EH (cell line): ENCODE results near the gene DMAC2.
"Not testable (repeated sequence)": the region's sequence is repeated elsewhere in the genome, so short reads cannot be mapped to it uniquely, and the experiment has no call there.

Experiments used
- DNase-seq: peaks from one replicate; pipeline ENCODE4 v3.0.0-alpha.2; 2015; ENCODE audit warnings: low read depth

DMAC2 gene

DNA sequence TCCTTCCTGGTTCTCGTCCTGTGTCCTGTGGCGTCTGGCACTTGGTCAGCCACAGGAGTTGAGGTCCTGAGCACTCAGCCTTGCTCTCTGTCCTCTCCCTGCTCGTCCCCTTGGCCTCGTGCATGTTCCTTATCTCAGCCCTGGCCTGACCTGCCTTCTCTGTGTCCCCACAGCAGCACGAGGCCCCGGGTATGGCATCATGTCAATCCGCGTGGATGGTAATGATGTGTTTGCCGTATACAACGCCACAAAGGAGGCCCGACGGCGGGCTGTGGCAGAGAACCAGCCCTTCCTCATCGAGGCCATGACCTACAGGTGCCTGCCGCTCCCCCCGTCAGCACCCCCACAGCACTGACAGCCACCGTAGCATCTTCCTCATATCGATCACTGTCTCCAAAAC, 17.3 kb downstream of the DMAC2 start:
- DNase-seq: no peak

DNA sequence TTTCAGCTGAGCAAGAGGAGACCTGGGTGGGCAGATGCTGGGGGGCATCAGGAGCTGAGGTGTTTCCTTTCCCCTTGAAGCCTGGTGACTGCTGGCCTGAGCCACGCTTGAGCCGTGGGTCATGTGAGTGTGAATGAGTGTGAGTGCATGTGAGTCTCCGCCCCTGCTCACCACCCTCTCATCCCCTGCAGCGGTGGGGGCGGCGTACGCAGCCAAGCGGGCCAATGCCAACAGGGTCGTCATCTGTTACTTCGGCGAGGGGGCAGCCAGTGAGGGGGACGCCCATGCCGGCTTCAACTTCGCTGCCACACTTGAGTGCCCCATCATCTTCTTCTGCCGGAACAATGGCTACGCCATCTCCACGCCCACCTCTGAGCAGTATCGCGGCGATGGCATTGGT, 17.7 kb downstream of the DMAC2 start:
- no peak for DNase-seq

DNA sequence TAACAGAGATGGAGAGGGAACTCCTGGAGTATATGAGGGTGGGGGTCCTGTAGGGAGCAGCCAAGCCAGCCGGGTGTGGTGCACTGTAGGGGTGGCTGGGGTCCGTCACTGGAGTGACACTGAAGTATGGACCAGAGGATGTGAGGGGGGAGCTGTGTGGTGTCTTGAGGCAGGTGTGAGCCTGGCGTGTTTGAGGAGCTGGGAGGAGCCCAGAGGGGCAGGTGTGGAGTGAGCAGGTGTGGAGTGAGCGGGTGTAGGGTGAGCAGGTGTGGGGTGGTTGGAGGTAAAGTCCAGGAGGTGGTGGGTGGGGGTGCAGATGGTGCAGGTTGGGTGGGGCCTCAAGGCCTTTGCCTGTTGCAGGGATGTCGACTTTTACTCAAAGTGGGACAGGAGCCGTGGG, 18.4 kb downstream of the DMAC2 start:
- no peak for DNase-seq

DNA sequence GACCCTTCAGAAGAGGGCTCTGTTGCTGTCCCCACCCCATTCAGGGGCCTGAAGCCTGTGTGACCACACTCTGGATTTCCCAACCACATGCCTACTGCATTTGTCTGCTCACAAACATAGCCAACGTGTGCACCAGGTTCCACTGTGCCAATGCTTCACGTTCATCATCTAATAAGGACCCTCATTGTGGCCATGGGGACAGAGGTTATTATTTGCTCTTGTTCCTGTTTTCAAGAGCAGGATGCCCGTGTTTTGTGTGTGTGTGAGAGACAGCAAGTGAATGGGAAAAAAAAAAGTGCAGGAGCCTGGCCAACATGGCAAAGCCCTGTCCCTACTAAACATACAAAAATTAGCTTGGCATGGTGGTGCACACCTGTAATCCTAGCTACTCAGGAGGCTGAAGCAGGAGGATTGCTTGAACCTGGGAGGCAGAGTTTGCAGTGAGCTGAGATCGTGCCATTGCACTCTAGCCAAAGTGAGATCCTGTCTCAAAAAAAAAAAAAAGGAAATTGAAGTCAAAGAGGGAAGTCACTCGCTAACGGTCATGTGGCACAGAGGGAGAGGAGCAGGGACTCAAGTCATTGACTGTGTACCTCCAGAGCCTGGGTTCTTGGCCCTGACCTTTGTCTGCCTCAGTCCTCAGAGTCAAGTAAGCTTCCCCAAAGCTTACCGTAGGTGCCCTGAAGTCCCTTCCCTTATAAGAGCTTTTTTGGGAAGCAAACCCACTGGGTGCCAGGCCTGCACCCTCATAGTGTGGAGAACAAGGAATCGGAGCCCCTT, 19.4 kb downstream of the DMAC2 start:
- no peak for DNase-seq

DNA sequence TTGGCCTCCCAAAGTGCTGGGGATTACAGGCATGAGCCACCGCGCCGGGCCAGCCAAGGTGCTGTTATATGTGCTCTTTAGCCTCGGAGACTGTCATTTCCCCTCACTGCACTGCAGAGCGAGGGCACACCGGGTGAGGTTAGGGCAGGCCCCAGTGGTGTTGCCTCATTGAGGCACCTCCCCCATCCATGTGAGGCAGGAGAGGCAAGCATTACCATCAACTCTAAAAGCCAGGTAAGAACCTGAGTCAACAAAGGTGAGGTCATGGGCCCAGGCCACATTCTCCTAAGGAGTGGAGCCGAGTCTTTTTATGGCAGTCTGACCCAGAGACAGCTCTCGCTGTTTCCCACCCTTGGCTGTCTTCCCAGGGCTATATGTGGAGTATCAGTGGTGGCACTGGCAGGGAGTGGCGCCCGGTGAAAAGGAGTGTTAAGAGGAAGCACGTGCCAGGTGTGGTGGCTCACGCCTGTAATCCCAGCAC, 23.5 kb downstream of the DMAC2 start:
- DNase-seq: no peak

DNA sequence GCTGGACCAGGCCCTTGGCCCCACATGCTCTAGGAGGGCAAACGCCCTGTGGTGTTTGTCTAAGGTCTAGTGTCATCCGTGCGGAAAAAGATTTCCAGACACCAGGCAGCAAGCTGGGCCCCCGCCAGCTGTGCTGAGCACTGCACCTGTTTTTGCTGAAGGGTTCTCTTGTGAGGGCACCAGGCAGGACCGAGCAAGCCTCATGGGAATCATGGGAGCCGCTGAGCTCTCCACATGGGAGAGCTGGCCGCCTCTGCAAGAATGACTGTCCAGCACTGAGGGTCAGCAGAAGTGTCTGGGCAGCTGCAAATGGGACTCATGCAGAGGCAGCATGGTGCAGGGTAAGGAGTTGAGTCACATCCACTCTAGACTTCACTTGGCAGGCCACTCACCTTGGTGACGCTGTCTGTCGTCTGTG, 24.5 kb downstream of the DMAC2 start:
- DNase-seq: no peak

DNA sequence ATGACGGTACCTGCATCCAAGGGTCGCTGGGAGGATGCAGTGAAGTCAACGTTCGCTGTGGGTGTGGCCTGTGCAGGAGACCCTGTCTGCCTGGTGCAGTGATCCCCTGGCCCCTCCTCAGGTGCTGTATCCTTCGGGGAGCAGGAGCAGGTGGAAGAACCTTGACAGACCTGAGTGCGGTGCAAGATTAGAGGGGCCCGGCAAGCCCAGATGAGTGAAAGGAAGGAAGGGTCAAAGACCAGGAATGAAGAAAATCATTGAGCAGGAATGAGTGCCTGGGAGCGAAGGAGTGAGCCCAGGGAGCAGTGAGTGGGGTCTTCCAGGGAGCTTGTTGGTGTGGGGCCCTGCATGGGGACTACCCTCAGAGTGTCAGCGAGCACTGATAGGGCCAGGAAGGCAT, 25.3 kb downstream of the DMAC2 start:
- DNase-seq: no peak

DNA sequence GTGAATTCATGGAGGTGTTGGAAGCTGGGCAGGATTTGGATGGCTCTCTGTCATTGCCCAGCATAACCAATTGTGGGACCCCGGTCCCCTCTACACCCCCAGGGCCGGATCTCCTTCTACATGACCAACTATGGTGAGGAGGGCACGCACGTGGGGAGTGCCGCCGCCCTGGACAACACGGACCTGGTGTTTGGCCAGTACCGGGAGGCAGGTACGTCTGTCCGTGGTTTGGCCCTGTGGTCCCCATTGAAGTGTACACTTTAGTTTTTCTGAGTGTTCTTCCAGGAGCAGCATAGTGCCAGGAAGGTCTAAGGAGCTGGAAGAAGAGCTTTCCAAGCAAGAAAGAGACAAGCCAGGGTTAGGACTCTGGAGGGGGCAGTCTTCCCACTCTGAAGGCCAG, 25.8 kb downstream of the DMAC2 start:
- no peak for DNase-seq

DNA sequence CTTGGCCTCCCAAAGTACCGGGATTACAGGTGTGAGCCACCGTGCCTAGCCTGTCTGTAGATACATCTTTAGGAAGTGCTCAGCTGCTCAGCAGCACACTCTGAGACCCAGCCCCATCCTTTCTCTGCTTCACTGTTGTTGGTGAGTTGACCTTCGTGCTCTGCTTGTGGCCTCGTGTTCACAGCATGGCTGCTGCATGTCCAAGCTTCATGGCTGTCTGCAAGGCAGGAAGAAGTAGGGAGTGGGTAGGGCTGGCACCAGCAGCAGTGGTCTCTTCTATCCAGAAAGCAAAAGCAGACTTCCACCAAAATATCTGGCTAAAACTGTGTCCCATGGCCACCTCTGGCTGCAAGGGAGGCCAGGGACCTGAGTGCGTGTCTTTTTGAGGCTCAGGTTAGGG, 26.8 kb downstream of the DMAC2 start:
- no peak for DNase-seq

DNA sequence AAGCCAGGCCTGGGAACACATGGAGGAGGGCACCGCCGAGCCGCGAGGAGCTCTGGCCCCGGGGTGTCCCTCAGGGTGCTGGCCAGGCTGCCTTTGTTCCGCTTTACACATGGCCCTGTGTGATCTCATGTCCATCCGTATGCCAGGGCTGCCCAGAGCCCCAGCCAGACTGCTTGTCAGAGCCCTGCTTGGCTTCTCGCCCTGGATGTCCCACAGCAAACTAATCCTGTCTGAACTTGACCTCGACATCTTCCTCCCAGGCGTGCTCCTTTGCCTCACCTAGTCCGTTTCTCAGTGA, 27.8 kb downstream of the DMAC2 start:
- DNase-seq: no peak

DNA sequence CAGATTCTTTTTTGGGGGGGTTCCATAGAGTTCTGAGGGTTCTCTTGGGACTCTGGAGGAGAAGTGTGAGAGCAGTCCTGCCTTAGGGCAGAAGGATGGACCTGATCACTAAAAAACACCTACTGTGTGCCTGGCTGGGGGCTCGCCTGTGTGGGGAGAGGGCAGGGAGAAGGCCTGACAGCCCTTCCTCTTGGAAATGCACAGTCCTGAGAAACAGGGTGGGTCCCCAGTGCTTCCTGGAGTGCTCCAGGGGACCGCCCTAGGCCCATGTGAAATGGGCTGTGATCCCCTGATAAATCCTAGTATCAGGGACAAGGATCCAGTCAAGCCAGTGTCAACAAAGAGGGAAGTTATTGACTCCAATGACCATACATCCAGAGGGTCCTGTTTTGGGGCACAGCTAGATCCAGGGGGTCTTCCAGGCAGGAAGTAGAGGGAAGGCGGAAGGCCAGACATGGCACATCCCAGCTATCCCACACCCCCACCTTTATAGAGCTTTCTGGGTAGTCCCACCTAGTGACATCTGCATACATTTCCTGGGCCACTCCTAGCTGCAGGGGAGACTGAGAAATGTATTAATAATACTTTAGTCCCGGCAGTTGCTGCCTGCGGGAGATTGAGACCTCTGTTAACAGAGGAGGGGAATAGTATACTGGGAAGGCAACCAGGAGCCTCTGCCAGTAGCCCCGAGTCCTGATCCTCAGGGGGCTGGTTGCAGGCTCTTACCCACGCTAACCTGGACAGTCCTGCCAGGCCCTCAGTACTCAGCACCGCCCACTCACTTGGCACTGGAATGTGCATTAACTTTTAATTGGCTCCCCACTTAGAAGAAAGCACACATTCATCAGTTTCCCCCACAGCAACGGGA, 28.4 kb downstream of the DMAC2 start:
- DNase-seq: no peak

DNA sequence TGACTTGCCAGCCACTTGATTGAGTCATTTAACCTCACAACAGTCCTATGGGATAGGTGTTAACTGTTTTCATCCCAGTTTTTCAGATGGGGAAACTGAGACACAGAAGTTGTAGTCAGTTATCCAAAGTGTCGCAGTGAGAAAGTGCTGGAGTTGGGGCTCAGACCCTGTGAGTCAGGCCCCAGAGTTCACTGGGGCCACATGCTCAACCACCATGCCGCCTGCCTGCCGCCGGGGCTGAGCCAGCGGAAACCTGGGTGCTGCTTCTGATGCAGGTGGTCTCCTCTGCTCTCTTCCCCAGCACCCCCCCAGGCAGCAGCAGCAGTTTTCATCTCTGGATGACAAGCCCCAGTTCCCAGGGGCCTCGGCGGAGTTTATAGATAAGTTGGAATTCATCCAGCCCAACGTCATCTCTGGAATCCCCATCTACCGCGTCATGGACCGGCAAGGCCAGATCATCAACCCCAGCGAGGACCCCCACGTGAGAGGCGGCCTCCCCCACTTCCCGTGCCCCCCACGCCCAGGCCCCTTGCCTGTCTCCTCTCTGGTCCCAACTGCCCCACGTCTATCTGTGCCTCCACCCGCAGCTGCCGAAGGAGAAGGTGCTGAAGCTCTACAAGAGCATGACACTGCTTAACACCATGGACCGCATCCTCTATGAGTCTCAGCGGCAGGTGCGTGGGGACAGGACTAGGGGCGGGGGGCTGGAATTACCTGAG, 29.2 kb downstream of the DMAC2 start:
- DNase-seq: no peak

DNA sequence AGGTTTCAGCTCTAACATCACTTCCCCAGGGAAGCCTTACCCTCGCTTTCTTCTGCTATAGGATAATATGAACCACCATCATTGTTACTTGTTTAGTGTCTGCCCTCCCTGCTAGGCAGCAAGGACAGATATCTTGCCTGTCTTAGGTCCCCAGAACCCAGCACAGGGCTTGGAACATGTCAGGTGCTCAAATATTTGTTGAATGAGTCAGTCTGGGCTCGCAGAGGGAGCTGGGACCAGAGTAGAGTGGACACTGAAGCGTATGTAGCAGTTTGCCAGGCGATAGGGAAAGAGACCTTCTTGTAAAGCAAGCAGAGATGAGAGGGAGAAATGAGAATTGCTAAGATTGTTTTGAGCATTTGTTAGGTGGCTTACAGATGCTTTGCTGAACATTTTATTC, 30.4 kb downstream of the DMAC2 start:
- peak; percentile 48 for DNase-seq

DNA sequence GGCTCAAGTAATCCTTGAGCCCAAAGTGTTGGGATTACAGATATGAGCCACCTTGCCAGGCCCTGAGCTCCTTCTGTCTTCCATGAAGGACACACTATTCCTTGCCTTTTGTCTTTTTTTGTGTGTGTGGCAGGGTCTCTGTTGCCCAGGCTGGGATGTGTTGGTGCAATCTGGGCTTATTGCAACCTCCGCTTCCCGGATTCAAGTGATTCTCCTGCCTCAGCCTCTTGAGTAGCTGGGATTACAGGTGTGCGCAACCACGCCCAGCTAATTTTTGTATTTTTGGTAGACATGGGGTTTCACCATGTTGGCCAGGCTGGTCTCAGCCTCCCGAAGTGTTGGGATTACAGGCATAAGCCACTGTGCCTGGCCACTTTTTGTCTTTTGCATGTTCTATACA, 30.9 kb downstream of the DMAC2 start:
- not testable (repeated sequence) for DNase-seq

DNA sequence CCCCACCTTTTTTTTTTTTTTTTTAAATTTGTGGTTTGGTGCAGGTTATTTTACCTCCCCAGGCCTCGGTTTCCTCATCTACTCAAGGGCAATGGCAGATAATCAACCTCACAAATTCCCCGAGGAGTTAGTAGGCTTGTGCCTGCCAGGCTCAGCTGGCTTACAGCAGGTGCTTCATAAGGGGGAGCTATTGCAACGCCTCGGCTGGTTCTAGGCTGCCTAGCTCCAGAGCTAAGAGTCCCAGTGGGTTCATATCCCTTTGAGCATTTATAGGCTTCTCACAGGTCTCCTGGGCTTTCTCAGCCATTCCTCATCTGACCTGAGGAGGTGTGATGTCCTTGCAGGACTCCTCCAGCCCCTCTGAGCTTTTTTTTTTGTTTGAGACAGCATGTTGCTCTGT, 31.5 kb downstream of the DMAC2 start:
- no peak for DNase-seq

DNA sequence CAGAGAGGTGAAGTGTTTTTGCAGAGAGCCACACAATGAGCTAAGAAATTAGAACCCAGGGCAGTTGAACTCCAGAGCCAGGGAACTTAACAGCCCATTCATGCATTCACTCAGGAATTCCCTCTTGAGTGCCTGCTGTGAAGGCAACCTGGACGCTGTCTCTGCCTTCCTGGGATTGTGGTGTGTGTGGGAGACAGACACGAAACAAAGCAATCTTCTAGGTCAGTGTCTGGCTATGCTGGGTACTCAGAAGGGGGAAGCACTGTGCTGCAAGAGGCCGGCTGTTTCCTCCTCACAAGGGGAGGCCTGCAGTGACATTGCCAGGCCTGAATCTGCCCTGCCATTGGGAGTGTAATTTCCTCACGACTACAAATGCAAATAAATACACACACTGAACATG, 32.4 kb downstream of the DMAC2 start:
- DNase-seq: no peak

DNA sequence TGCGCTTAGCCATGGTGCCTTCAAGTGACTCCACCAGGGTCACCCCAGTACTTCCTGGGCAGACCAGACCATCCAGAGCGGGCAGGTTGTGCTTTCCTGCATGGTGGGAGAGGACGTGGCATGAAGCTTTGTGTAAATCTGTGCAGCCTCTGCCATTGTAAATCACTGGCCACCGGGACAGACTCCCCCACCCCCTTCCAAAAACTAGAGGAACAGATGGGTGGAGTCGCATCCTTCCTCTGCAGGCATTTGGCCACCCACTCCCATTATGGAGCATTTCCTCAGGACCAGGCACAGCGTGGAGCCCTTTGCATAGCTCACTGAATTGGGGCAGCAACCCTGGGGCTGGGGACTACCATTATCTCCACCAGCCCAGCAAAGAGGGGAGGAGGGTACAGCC, 33.9 kb downstream of the DMAC2 start:
- DNase-seq: no peak

DNA sequence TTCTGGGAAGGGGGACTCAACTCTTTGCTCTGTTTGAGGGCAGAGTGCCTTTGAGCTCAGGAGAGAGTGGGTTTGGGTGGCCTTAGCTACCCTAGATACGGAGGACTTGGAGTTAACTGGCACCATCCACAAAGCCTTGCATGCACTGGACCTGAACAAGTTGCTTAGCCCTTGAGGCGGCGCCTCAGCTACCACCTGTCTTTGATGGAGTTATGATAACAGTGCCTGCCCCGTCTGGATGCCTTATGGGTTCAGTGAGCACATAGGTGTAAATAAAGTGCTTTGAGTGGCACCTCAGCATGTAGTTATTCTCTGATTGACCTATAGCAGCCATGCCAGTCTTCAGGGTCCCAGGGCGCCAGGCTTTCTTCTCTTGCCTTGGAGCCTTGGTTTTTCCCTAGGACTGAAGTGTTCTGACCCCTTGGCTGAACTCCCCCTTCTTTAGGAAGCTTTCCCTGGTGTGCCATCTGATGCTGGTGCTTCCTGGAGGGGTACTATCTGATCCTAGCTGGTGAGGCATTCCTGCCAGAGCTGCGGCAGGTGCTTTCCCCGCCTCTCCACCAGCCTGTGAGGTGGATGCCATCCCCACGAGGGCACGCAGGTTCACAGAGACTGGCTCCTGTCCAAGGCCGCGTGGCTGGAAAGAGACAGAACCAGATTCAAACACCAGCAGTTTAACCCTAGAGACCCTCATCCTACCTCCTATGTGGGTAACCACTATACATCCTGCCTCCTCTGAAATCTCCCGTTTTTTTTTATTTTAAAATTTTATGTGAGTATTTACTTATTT, 36.3 kb downstream of the DMAC2 start:
- no peak for DNase-seq

DNA sequence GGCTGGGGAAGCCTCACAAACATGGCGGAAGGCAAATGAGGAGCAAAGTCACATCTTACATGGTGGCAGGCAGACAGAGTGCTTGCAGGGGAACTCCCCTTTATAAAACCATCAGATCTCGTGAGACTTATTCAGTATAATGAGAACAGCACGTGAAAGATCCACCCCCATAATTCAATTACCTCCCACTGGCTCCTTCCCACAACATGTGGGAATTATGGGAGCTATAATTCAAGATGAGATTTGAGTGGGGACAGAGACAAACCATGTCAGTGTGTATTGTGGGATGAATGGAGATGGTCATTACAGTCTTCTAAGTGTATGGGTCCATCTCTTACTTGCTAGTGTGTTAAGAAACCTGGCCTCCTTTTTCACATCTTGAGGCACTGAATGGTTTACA, 37.7 kb downstream of the DMAC2 start:
- DNase-seq: no peak

DNA sequence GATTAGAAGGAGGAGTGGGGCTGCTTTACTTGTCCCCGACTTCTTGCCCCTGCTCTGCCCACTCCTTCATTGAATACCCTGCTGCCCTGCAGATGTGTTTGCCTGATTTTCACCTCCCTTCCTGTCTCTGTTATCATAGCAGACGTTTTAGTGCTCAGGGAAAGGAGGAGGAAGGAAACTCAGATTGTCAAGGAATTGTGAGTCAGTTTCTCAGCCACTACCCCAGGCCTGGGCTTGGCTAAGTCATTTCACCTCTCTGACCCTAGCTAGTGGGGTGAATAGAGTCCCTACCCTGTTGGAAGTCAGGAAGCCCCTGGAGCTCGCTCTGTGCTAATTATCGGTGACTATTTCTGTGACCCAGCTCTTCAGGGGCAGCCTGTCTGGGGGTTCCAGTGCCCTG, 38.2 kb downstream of the DMAC2 start:
- DNase-seq: no peak

DNA sequence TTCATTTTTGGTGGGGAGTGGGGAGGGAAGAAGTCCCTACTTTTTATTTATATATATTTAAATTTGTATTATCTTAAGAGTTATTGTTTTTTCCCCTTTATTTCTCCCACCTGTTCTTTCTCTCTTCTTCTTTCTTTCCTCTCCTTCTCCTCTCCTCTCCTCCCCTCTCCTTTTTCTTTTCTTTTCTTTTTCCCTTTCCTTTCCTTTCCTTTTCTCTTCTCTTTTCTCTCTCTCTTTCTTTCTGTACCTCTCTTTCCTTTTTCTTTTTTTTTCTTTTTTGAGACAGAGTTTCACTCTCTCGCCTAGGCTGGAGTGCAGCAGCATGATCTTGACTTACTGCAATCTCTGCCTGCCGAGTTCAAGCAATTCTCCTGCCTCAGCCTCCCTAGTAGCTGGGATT, 40.2 kb downstream of the DMAC2 start:
- no peak for DNase-seq

DNA sequence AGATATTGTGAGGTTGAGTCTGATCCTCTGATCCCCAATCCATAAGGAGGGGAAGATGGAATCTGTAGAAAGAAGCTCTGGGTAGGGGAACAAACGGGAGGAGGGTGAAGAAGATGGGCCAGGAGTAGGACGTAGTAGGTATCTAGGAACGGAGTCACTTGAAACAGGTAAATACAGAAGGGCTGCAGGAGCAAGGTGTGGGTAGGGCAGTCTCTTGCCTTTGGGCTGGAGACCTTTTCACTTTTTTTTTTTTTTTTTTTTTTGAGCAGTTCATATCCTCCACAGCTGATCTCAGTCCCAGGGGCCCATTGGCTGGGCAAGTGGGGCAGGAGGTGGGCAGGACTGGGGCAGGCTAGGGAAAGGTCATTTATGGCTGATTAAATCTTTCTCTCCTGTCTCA, 40.6 kb downstream of the DMAC2 start:
- no peak for DNase-seq
